Mucosa of stomach (tissue), 1 donor: ENCODE results near the gene MTHFD2L.

Experiments
- H3K27me3 ChIP-seq: one replicate; pipeline ENCODE4 v1.7.0; 2013; ENCODE audit warnings: mild to moderate bottlenecking, low read length; ENCODE audit not compliant: control insufficient read depth, insufficient read depth
- H3K36me3 ChIP-seq: one replicate; pipeline ENCODE4 v1.7.0; 2013; ENCODE audit warnings: low read length; ENCODE audit not compliant: control insufficient read depth, insufficient read depth
- H3K4me1 ChIP-seq: one replicate; pipeline ENCODE4 v1.7.0; 2013; ENCODE audit warnings: mild to moderate bottlenecking, low read length; ENCODE audit not compliant: control insufficient read depth, insufficient read depth
- H3K4me3 ChIP-seq: one replicate; pipeline ENCODE4 v1.7.0; 2013; ENCODE audit warnings: low read length
- H3K9ac ChIP-seq: one replicate; pipeline ENCODE4 v1.7.0; 2013; ENCODE audit warnings: mild to moderate bottlenecking, low read length, moderate library complexity
- H3K9me3 ChIP-seq: one replicate; pipeline ENCODE4 v1.7.0; 2013; ENCODE audit warnings: mild to moderate bottlenecking, low read length, moderate library complexity; ENCODE audit not compliant: control insufficient read depth
- donor health status: Pancreatic carcinoma.

MTHFD2L gene

GRCh38 chr4:74173321-74173720 lies 15.4 kb downstream of the MTHFD2L start:
- no peak overlapping the region for H3K9ac ChIP-seq
- H3K4me1 ChIP-seq, result no peaks in the 10 kb centered on the region
- no peaks in the 10 kb centered on the region for H3K36me3 ChIP-seq
- no peaks in the 10 kb centered on the region for H3K9me3 ChIP-seq
- H3K27me3 ChIP-seq, result no peaks in the 10 kb centered on the region
- H3K4me3 ChIP-seq, result no peak overlapping the region

- Histone ChIP-seq H3K36me3 (no peaks in the 10 kb centered on the region), H3K27me3 (no peaks in the 10 kb centered on the region), H3K9ac (no peak overlapping the region), H3K4me1 (no peaks in the 10 kb centered on the region), H3K9me3 (no peaks in the 10 kb centered on the region), H3K4me3 (no peak overlapping the region)
Measured at GRCh38 chr4:74174421-74174820, 16.5 kb downstream of the MTHFD2L start.

- H3K9ac ChIP-seq, result no peak overlapping the region
- H3K4me3 ChIP-seq, result no peak overlapping the region
- no peaks in the 10 kb centered on the region for H3K36me3 ChIP-seq
- no peaks in the 10 kb centered on the region for H3K27me3 ChIP-seq
- no peaks in the 10 kb centered on the region for H3K4me1 ChIP-seq
- no peaks in the 10 kb centered on the region for H3K9me3 ChIP-seq
Measured at GRCh38 chr4:74174941-74175340, 17.0 kb downstream of the MTHFD2L start.

GRCh38 chr4:74175379-74175778 lies 17.5 kb downstream of the MTHFD2L start:
- no peak overlapping the region for H3K9ac ChIP-seq
- H3K27me3 ChIP-seq, result no peaks in the 10 kb centered on the region
- no peaks in the 10 kb centered on the region for H3K36me3 ChIP-seq
- no peak overlapping the region for H3K4me3 ChIP-seq
- no peaks in the 10 kb centered on the region for H3K9me3 ChIP-seq
- H3K4me1 ChIP-seq, result no peaks in the 10 kb centered on the region

GRCh38 chr4:74178798-74179197 lies 20.9 kb downstream of the MTHFD2L start:
- no peaks in the 10 kb centered on the region for H3K9me3 ChIP-seq
- H3K4me1 ChIP-seq, result no peaks in the 10 kb centered on the region
- no peaks in the 10 kb centered on the region for H3K27me3 ChIP-seq
- H3K9ac ChIP-seq, result no peak overlapping the region
- no peaks in the 10 kb centered on the region for H3K36me3 ChIP-seq
- no peak overlapping the region for H3K4me3 ChIP-seq

- no peaks in the 10 kb centered on the region for H3K4me1 ChIP-seq
- no peak overlapping the region for H3K4me3 ChIP-seq
- no peaks in the 10 kb centered on the region for H3K9me3 ChIP-seq
- no peaks in the 10 kb centered on the region for H3K27me3 ChIP-seq
- H3K9ac ChIP-seq, result no peak overlapping the region
- no peaks in the 10 kb centered on the region for H3K36me3 ChIP-seq
Measured at GRCh38 chr4:74181219-74181618, 23.3 kb downstream of the MTHFD2L start.

- Histone ChIP-seq H3K36me3 (no peaks in the 10 kb centered on the region), H3K4me3 (no peak overlapping the region), H3K27me3 (no peaks in the 10 kb centered on the region), H3K4me1 (peaks cover 3% of the 10 kb centered on the region), H3K9ac (no peak overlapping the region), H3K9me3 (no peaks in the 10 kb centered on the region)
Measured at GRCh38 chr4:74188912-74189311, 31.0 kb downstream of the MTHFD2L start.

- H3K9ac ChIP-seq, result no peak overlapping the region
- no peaks in the 10 kb centered on the region for H3K9me3 ChIP-seq
- H3K27me3 ChIP-seq, result no peaks in the 10 kb centered on the region
- H3K4me3 ChIP-seq, result no peak overlapping the region
- H3K36me3 ChIP-seq, result no peaks in the 10 kb centered on the region
- H3K4me1 ChIP-seq, result peaks cover 3% of the 10 kb centered on the region
Measured at GRCh38 chr4:74189331-74190043, 31.6 kb downstream of the MTHFD2L start.

GRCh38 chr4:74190332-74190731 lies 32.4 kb downstream of the MTHFD2L start:
- H3K9me3 ChIP-seq, result no peaks in the 10 kb centered on the region
- no peaks in the 10 kb centered on the region for H3K27me3 ChIP-seq
- H3K9ac ChIP-seq, result no peak overlapping the region
- H3K4me3 ChIP-seq, result no peak overlapping the region
- H3K36me3 ChIP-seq, result no peaks in the 10 kb centered on the region
- peaks cover 3% of the 10 kb centered on the region for H3K4me1 ChIP-seq

- Histone ChIP-seq H3K9ac (no peak overlapping the region), H3K9me3 (no peaks in the 10 kb centered on the region), H3K4me1 (peaks cover 3% of the 10 kb centered on the region), H3K27me3 (no peaks in the 10 kb centered on the region), H3K36me3 (no peaks in the 10 kb centered on the region), H3K4me3 (no peak overlapping the region)
Measured at GRCh38 chr4:74190919-74191397, 33.0 kb downstream of the MTHFD2L start.

- peaks cover 3% of the 10 kb centered on the region for H3K27me3 ChIP-seq
- H3K4me3 ChIP-seq, result no peak overlapping the region
- H3K36me3 ChIP-seq, result no peaks in the 10 kb centered on the region
- H3K4me1 ChIP-seq, result peaks cover 6% of the 10 kb centered on the region
- H3K9me3 ChIP-seq, result no peaks in the 10 kb centered on the region
- no peak overlapping the region for H3K9ac ChIP-seq
Measured at GRCh38 chr4:74197080-74197479, 39.2 kb downstream of the MTHFD2L start.

GRCh38 chr4:74202062-74202586 lies 44.2 kb downstream of the MTHFD2L start:
- Histone ChIP-seq H3K4me3 (no peak overlapping the region), H3K9me3 (no peaks in the 10 kb centered on the region), H3K4me1 (peaks cover 24% of the 10 kb centered on the region), H3K9ac (no peak overlapping the region), H3K27me3 (peaks cover 3% of the 10 kb centered on the region), H3K36me3 (no peaks in the 10 kb centered on the region)
